Ishikawa (cell line): ENCODE data around the gene AZIN2.

Experiments
- CEBPB ChIP-seq: IDR thresholded peaks from 2 replicates; pipeline ENCODE4 v1.6.1; 2012
- CREB1 ChIP-seq: IDR thresholded peaks from 2 replicates; pipeline ENCODE4 v1.6.1; 2012; ENCODE audit warnings: low read depth
- EP300 ChIP-seq: IDR thresholded peaks from 2 replicates; pipeline ENCODE4 v1.6.1; 2012; ENCODE audit warnings: borderline replicate concordance
- FOXM1 ChIP-seq: IDR thresholded peaks from 2 replicates; pipeline ENCODE4 v1.6.1; 2012; ENCODE audit warnings: low read depth, borderline replicate concordance
- NFIC ChIP-seq: IDR thresholded peaks from 2 replicates; pipeline ENCODE4 v1.6.1; 2012
- RAD21 ChIP-seq: IDR thresholded peaks from 2 replicates; pipeline ENCODE4 v1.6.1; 2012; ENCODE audit warnings: low read depth
- REST ChIP-seq: IDR thresholded peaks from 2 replicates; pipeline ENCODE4 v1.6.1; 2012; ENCODE audit warnings: low read depth, mild to moderate bottlenecking
- TAF1 ChIP-seq: IDR thresholded peaks from 2 replicates; pipeline ENCODE4 v1.6.1; 2012; ENCODE audit warnings: low read depth, mild to moderate bottlenecking
- TEAD4 ChIP-seq: IDR thresholded peaks from 2 replicates; pipeline ENCODE4 v1.6.1; 2012
- YY1 ChIP-seq: IDR thresholded peaks from 2 replicates; pipeline ENCODE4 v1.6.1; 2012; ENCODE audit warnings: low read depth
- TF ChIP-seq, protein P1 (sequence below): IDR thresholded peaks from 2 replicates; pipeline ENCODE4 v1.6.1; 2012
- TF ChIP-seq, protein P2 (sequence below): IDR thresholded peaks from 2 replicates; pipeline ENCODE4 v1.6.1; 2012

DNA sequence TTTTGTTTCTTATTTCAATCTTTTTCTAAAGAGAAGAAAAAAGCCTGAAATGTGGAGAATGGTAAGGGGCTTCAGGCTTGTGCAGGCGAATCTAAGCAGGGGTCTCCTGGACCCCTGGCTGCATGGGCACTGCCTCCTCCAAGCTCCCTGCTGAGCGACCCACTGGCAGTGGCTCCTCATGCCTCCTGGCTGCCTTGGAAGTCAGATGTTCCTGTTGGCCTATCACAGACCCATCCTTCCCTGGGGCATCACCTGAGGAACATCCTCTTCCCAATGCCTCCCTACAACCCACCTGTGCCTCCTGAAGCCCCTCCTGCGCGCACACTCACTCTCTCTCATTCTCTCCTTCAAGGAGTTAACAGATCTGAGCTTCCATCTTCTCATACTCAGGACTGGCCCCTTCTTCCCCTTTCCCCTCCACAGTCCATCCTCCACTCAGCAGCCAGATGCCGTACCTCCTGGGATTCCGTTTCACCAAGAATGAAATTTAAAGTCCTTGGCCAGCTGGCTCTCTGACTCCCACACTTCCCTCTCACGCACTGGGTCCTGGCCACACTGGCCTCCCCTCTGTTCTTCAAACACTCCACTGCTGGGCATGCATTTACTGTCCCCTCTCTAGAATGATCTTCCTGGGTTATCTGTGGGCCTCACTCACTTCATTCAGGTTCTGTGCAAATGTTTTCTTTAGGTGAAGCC lies 41.7 kb downstream of the AZIN2 start:
- TF ChIP-seq TEAD4 (no peak), REST (no peak), RAD21 (no peak), CEBPB (no peak), YY1 (no peak), TAF1 (no peak), CREB1 (no peak), NFIC (no peak), EP300 (no peak), FOXM1 (no peak)
- TF ChIP-seq, protein P1, sequence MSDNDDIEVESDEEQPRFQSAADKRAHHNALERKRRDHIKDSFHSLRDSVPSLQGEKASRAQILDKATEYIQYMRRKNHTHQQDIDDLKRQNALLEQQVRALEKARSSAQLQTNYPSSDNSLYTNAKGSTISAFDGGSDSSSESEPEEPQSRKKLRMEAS, result no peak
- TF ChIP-seq, protein P2, sequence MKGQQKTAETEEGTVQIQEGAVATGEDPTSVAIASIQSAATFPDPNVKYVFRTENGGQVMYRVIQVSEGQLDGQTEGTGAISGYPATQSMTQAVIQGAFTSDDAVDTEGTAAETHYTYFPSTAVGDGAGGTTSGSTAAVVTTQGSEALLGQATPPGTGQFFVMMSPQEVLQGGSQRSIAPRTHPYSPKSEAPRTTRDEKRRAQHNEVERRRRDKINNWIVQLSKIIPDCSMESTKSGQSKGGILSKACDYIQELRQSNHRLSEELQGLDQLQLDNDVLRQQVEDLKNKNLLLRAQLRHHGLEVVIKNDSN, result no peak
